ENCODE results near the gene NPW. TPM values are rescaled to one million over a fixed set of nuclear protein-coding genes. Genes with fewer than 3 reads are reported as not detected.

Gene NPW
- total and polyA plus RNA-seq, 8 donors = 0.55 to 12.4 (median 2.0) TPM; not detected in 4

DNA sequence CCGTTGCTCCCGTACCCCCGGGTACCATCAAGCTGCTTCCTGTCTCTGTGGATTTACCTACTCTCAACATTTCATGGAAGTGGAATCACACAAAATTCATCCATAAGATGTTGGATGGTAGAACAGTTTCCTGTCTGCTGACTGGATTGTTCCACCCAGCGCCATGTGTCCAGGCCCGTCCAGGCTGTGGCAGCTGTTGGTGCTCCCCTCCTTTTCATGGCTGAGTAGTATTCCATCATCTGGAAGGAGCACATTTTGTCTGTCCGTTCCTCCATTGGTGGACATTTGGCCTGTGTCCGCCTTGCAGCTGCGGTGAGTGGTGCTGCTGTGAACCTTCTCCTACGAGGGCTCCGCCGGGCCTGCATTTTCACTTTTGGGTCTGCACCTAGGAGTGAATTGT lies 46.6 kb downstream of the NPW start:
- H3K9me3 ChIP-seq = no peaks in the 10 kb centered on the region
- H3K36me3 ChIP-seq = peaks cover 45 to 100% (median 99%) of the 10 kb centered on the region in 4 donors
- intact Hi-C loops (cut with DNase I; ENCODE audit: low total_unique reads) = no loop called here
- H3K27me3 ChIP-seq = no peaks in the 10 kb centered on the region
- no peak overlapping the region for H3K27ac ChIP-seq
- no peaks in the 10 kb centered on the region for H3K4me1 ChIP-seq
- DNase-seq = no peak
- H3K4me3 ChIP-seq = no peak overlapping the region
- no peak for TF ChIP-seq POLR2A (IDR thresholded peaks at IDR 0.05)
- TF ChIP-seq POLR2AphosphoS5 (IDR thresholded peaks at IDR 0.05) = no peak
- TF ChIP-seq EP300 (IDR thresholded peaks at IDR 0.05) = no peak
- 96 to 99% (median 97%) methylated on average over 11 of the region's 11 CpGs for WGBS, 5 donors

Small RNAs within 50 kb of the gene (small RNA-seq; reads per million reads assigned to genes)
- gene AC005363.2 (0 reads per million in 4 donors), gene RN7SL219P (0 reads per million in 4 donors)

Other genes starting within 250 kb of the NPW start
Only the 30 nearest of the 34 such genes appear.
- 100 to 1,000 TPM in 1 of 5 donors, 10 to 100 TPM in 4; 22.2 to 186 (median 70.9) TPM for gene SPSB3, start 237.2 kb upstream of the NPW start, total RNA-seq
- 100 to 1,000 TPM in 1 of 3 donors, 10 to 100 TPM in 2; 54.2 to 111 (median 83.6) TPM for gene SPSB3, start 237.2 kb upstream of the NPW start, polyA plus RNA-seq
- 100 to 1,000 TPM in 1 of 5 donors, 10 to 100 TPM in 4; 14.7 to 171 (median 54.8) TPM for gene NUBP2, start 236.8 kb upstream of the NPW start, total RNA-seq
- 10 to 100 TPM; 60.6 to 86.0 (median 74.7) TPM for gene NUBP2, start 236.8 kb upstream of the NPW start, polyA plus RNA-seq
- 10 to 100 TPM in 2 of 5 donors, 1 to 10 TPM in 2, not detected in 1; 2.9 to 24.6 (median 8.8) TPM for gene IGFALS, start 226.1 kb upstream of the NPW start, total RNA-seq
- gene IGFALS, start 226.1 kb upstream of the NPW start, polyA plus RNA-seq = 10 to 100 TPM in 1 of 3 donors, 1 to 10 TPM in 2; 2.4 to 21.0 (median 6.0) TPM
- 100 to 1,000 TPM in 1 of 5 donors, 10 to 100 TPM in 4; 30.3 to 119 (median 64.8) TPM for gene HAGH, start 193.0 kb upstream of the NPW start, total RNA-seq
- gene HAGH, start 193.0 kb upstream of the NPW start, polyA plus RNA-seq = 10 to 100 TPM; 64.9 to 80.2 (median 73.5) TPM
- 100 to 1,000 TPM in 1 of 5 donors, 10 to 100 TPM in 4; 16.7 to 484 (median 36.6) TPM for gene FAHD1, start 192.6 kb upstream of the NPW start, total RNA-seq
- 10 to 100 TPM; 15.4 to 37.7 (median 22.8) TPM for gene FAHD1, start 192.6 kb upstream of the NPW start, polyA plus RNA-seq
- not detected for gene MEIOB, start 147.6 kb upstream of the NPW start, total RNA-seq
- gene MEIOB, start 147.6 kb upstream of the NPW start, polyA plus RNA-seq = under 1 TPM in 1 of 3 donors, not detected in 2; 0.13 TPM
- gene HS3ST6, start 101.4 kb upstream of the NPW start, total RNA-seq = not detected
- gene HS3ST6, start 101.4 kb upstream of the NPW start, polyA plus RNA-seq = 1 to 10 TPM in 1 of 3 donors, not detected in 2; 1.6 TPM
- gene MSRB1, start 76.6 kb upstream of the NPW start, total RNA-seq = 10 to 100 TPM in 3 of 5 donors, 1 to 10 TPM in 1, not detected in 1; 6.2 to 61.1 (median 16.3) TPM
- 10 to 100 TPM; 31.2 to 68.5 (median 48.9) TPM for gene MSRB1, start 76.6 kb upstream of the NPW start, polyA plus RNA-seq
- not detected for gene RPL3L, start 65.1 kb upstream of the NPW start, total RNA-seq
- under 1 TPM in 2 of 3 donors, not detected in 1; 0.05 to 0.19 TPM for gene RPL3L, start 65.1 kb upstream of the NPW start, polyA plus RNA-seq
- gene NDUFB10, start 60.2 kb upstream of the NPW start, total RNA-seq = 100 to 1,000 TPM in 1 of 5 donors, 10 to 100 TPM in 4; 28.6 to 119 (median 57.5) TPM
- 100 to 1,000 TPM; 242 to 285 (median 253) TPM for gene NDUFB10, start 60.2 kb upstream of the NPW start, polyA plus RNA-seq
- gene RPS2, start 55.0 kb upstream of the NPW start, total RNA-seq = 1,000 to 10,000 TPM in 4 of 5 donors, 100 to 1,000 TPM in 1; 997 to 2,615 (median 1,653) TPM
- gene RPS2, start 55.0 kb upstream of the NPW start, polyA plus RNA-seq = 1,000 to 10,000 TPM; 2,720 to 4,842 (median 2,788) TPM
- not detected for gene RNF151, start 52.9 kb upstream of the NPW start, total RNA-seq
- gene RNF151, start 52.9 kb upstream of the NPW start, polyA plus RNA-seq = not detected
- 100 to 1,000 TPM in 1 of 5 donors, 10 to 100 TPM in 3, 1 to 10 TPM in 1; 9.4 to 174 (median 26.3) TPM for gene TBL3, start 47.7 kb upstream of the NPW start, total RNA-seq
- gene TBL3, start 47.7 kb upstream of the NPW start, polyA plus RNA-seq = 10 to 100 TPM; 32.7 to 52.7 (median 48.9) TPM
- gene NOXO1, start 38.3 kb upstream of the NPW start, total RNA-seq = 10 to 100 TPM in 1 of 5 donors, not detected in 4; 58.2 TPM
- gene NOXO1, start 38.3 kb upstream of the NPW start, polyA plus RNA-seq = 1 to 10 TPM; 1.2 to 3.4 (median 2.6) TPM
- 100 to 1,000 TPM in 1 of 5 donors, 10 to 100 TPM in 1, 1 to 10 TPM in 3; 3.1 to 313 (median 9.9) TPM for gene GFER, start 35.6 kb upstream of the NPW start, total RNA-seq
- 10 to 100 TPM; 31.2 to 50.6 (median 36.1) TPM for gene GFER, start 35.6 kb upstream of the NPW start, polyA plus RNA-seq
- 1 to 10 TPM in 1 of 5 donors, not detected in 4; 1.7 TPM for gene SYNGR3, start 29.8 kb upstream of the NPW start, total RNA-seq
- 1 to 10 TPM in 1 of 3 donors, not detected in 2; 1.3 TPM for gene SYNGR3, start 29.8 kb upstream of the NPW start, polyA plus RNA-seq
- gene ZNF598, start 10.0 kb upstream of the NPW start, total RNA-seq = 10 to 100 TPM; 16.3 to 86.2 (median 34.8) TPM
- gene ZNF598, start 10.0 kb upstream of the NPW start, polyA plus RNA-seq = 10 to 100 TPM; 21.1 to 31.0 (median 21.4) TPM
- 100 to 1,000 TPM in 2 of 5 donors, 10 to 100 TPM in 3; 17.4 to 201 (median 95.5) TPM for gene NHERF2, start 7.1 kb downstream of the NPW start, total RNA-seq
- gene NHERF2, start 7.1 kb downstream of the NPW start, polyA plus RNA-seq = 100 to 1,000 TPM in 2 of 3 donors, 10 to 100 TPM in 1; 65.4 to 236 (median 157) TPM
- gene NTHL1, start 28.0 kb downstream of the NPW start, total RNA-seq = 100 to 1,000 TPM in 2 of 5 donors, 1 to 10 TPM in 3; 2.3 to 663 (median 9.5) TPM
- gene NTHL1, start 28.0 kb downstream of the NPW start, polyA plus RNA-seq = 10 to 100 TPM; 29.2 to 40.6 (median 36.6) TPM
- 100 to 1,000 TPM in 3 of 5 donors, 10 to 100 TPM in 2; 68.5 to 369 (median 118) TPM for gene TSC2, start 28.2 kb downstream of the NPW start, total RNA-seq
- 10 to 100 TPM; 40.8 to 46.0 (median 41.1) TPM for gene TSC2, start 28.2 kb downstream of the NPW start, polyA plus RNA-seq
- 100 to 1,000 TPM in 3 of 5 donors, 10 to 100 TPM in 2; 88.5 to 776 (median 459) TPM for gene PKD1, start 116.1 kb downstream of the NPW start, total RNA-seq
- gene PKD1, start 116.1 kb downstream of the NPW start, polyA plus RNA-seq = 10 to 100 TPM; 10.4 to 58.9 (median 22.7) TPM
- gene RAB26, start 128.8 kb downstream of the NPW start, total RNA-seq = 100 to 1,000 TPM in 1 of 5 donors, 10 to 100 TPM in 1, not detected in 3; 27.2 to 114 TPM
- gene RAB26, start 128.8 kb downstream of the NPW start, polyA plus RNA-seq = 10 to 100 TPM; 15.1 to 63.4 (median 20.3) TPM
- gene TRAF7, start 136.0 kb downstream of the NPW start, total RNA-seq = 100 to 1,000 TPM in 1 of 5 donors, 10 to 100 TPM in 4; 20.9 to 204 (median 58.9) TPM
- 10 to 100 TPM; 27.1 to 39.5 (median 37.3) TPM for gene TRAF7, start 136.0 kb downstream of the NPW start, polyA plus RNA-seq
- under 1 TPM in 1 of 5 donors, not detected in 4; 0.73 TPM for gene CASKIN1, start 176.8 kb downstream of the NPW start, total RNA-seq
- gene CASKIN1, start 176.8 kb downstream of the NPW start, polyA plus RNA-seq = under 1 TPM; 0.15 to 0.55 (median 0.19) TPM
- gene MLST8, start 185.7 kb downstream of the NPW start, total RNA-seq = 100 to 1,000 TPM in 1 of 5 donors, 10 to 100 TPM in 3, 1 to 10 TPM in 1; 7.5 to 235 (median 56.2) TPM
- 10 to 100 TPM; 46.8 to 68.1 (median 55.3) TPM for gene MLST8, start 185.7 kb downstream of the NPW start, polyA plus RNA-seq
- 10 to 100 TPM in 4 of 5 donors, 1 to 10 TPM in 1; 2.6 to 78.8 (median 16.5) TPM for gene BRICD5, start 191.1 kb downstream of the NPW start, total RNA-seq
- gene BRICD5, start 191.1 kb downstream of the NPW start, polyA plus RNA-seq = 1 to 10 TPM; 4.2 to 6.5 (median 6.3) TPM
- gene PGP, start 195.1 kb downstream of the NPW start, total RNA-seq = 10 to 100 TPM in 4 of 5 donors, 1 to 10 TPM in 1; 9.4 to 90.4 (median 15.9) TPM
- gene PGP, start 195.1 kb downstream of the NPW start, polyA plus RNA-seq = 10 to 100 TPM in 2 of 3 donors, 1 to 10 TPM in 1; 9.3 to 11.0 (median 10.0) TPM
- 100 to 1,000 TPM in 1 of 5 donors, 10 to 100 TPM in 4; 12.7 to 114 (median 64.5) TPM for gene E4F1, start 203.8 kb downstream of the NPW start, total RNA-seq
- 10 to 100 TPM; 21.4 to 25.2 (median 23.8) TPM for gene E4F1, start 203.8 kb downstream of the NPW start, polyA plus RNA-seq
- gene DNASE1L2, start 216.7 kb downstream of the NPW start, total RNA-seq = not detected
- under 1 TPM in 2 of 3 donors, not detected in 1; 0.68 to 0.90 TPM for gene DNASE1L2, start 216.7 kb downstream of the NPW start, polyA plus RNA-seq
- 100 to 1,000 TPM in 3 of 5 donors, 10 to 100 TPM in 2; 20.4 to 234 (median 113) TPM for gene ECI1, start 231.8 kb downstream of the NPW start, total RNA-seq
- 100 to 1,000 TPM in 2 of 3 donors, 10 to 100 TPM in 1; 84.3 to 109 (median 106) TPM for gene ECI1, start 231.8 kb downstream of the NPW start, polyA plus RNA-seq

Data from stomach (tissue), 9 donors.